Measurements from ENCODE around the gene ITM2B.
"Not testable (repeated sequence)": the region's sequence is repeated elsewhere in the genome, so short reads cannot be mapped to it uniquely, and the experiment has no call there.

The ITM2B gene

DNA sequence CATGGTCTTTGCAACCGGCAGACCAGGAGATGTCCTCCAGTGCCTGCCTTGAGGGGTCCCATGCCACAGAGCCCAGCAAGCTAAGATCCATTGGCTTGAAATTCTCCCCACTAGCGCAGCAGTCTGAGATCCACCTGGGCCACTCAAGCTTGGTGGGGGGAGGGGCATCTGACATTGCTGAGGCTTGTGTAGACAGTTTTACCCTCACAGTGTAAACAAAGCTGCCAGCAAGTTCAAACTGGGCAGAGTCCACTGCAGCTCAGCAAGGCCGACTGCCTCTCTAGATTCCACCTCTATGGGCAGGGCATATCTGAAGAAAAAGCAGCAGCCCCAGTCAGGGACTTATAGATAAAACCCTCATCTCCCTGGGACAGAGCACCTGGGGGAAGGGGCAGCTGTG is 32.0 kb upstream of the ITM2B start:
- no peaks in the 10 kb centered on the region for H3K27me3 ChIP-seq (ENCODE audit: control insufficient read depth, insufficient read depth, low read length)
- TF ChIP-seq CTCF (IDR thresholded peaks at IDR 0.05), result no peak
- no peak overlapping the region for H3K4me3 ChIP-seq (ENCODE audit: low read depth, low read length)
- no peak overlapping the region for H3K4me2 ChIP-seq (ENCODE audit: low read length)
- H3K27ac ChIP-seq, result no peak overlapping the region
- H3K9ac ChIP-seq, result no peak overlapping the region
- no peaks in the 10 kb centered on the region for H3K79me2 ChIP-seq
- no peaks in the 10 kb centered on the region for H3K4me1 ChIP-seq
- H3K9me3 ChIP-seq (ENCODE audit: control insufficient read depth, low read length), result no peaks in the 10 kb centered on the region
- H3K36me3 ChIP-seq (ENCODE audit: control insufficient read depth, insufficient read depth, low read length), result peaks cover 2% of the 10 kb centered on the region
- no peak overlapping the region for H2AFZ ChIP-seq

DNA sequence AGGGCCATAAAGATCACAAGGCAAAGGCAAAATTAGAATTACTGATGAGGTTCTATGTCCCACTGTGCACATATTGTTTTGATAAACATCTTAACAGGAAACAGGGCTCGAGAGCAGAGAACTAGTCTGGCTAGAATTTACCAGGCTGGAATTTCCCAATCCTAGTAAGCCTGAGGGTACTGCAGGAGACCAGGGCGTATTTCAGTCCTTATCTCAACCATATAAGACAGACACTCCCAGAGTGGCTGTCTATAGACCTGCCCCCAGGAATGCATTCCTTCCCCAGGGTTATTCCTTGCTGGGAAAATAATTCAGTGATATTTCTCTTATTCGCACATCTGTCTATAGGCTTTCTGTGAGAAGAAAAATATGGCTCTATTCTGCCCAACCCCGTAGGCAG is 25.8 kb upstream of the ITM2B start:
- not testable (repeated sequence) for H2AFZ ChIP-seq; H3K9me3 ChIP-seq (ENCODE audit: control insufficient read depth, low read length); H3K79me2 ChIP-seq; H3K9ac ChIP-seq; H3K4me3 ChIP-seq (ENCODE audit: low read depth, low read length); H3K4me2 ChIP-seq (ENCODE audit: low read length); H3K36me3 ChIP-seq (ENCODE audit: control insufficient read depth, insufficient read depth, low read length); H3K4me1 ChIP-seq; H3K27me3 ChIP-seq (ENCODE audit: control insufficient read depth, insufficient read depth, low read length); H3K27ac ChIP-seq

GRCh38 chr13:48210178-48210577 is 22.8 kb upstream of the ITM2B start:
- Histone ChIP-seq H3K27me3 (ENCODE audit: control insufficient read depth, insufficient read depth, low read length) (no peaks in the 10 kb centered on the region), H3K9ac (no peak overlapping the region), H2AFZ (no peak overlapping the region), H3K79me2 (no peaks in the 10 kb centered on the region), H3K9me3 (ENCODE audit: control insufficient read depth, low read length) (no peaks in the 10 kb centered on the region), H3K27ac (no peak overlapping the region), H3K36me3 (ENCODE audit: control insufficient read depth, insufficient read depth, low read length) (no peaks in the 10 kb centered on the region), H3K4me3 (ENCODE audit: low read depth, low read length) (no peak overlapping the region), H3K4me2 (ENCODE audit: low read length) (no peak overlapping the region), H3K4me1 (no peaks in the 10 kb centered on the region)
- no peak for TF ChIP-seq CTCF (IDR thresholded peaks at IDR 0.05)

DNA sequence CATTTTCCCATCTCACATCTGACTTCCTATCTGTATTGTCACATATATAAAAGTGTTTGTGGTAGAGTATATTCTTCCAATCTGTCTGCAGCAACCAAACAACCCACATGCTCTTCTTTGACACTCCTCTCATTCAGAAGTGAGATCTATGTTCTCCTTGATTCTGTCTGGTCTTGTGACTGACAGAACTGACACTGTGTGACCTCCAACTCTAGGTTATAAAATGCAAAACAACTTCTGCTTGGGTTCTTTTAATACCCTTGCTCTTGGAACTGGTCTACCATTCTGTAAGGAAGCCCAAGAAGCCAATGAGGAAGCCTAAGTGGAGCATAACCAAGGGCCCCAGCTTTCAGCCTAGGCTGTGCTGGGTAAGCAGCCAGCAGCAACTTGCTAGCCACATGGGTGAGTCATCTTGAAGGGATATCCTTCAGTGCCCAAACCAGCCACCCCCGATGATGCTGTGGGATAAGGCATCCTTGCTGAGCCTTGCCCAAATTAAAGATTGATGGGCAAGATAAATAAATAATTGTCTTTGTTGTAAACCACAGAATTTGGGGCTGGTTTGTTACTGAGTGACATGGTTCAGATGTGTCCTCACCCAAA is 18.4 kb upstream of the ITM2B start:
- no peaks in the 10 kb centered on the region for H3K79me2 ChIP-seq
- H2AFZ ChIP-seq, result no peak overlapping the region
- no peaks in the 10 kb centered on the region for H3K9me3 ChIP-seq (ENCODE audit: control insufficient read depth, low read length)
- H3K36me3 ChIP-seq (ENCODE audit: control insufficient read depth, insufficient read depth, low read length), result no peaks in the 10 kb centered on the region
- no peaks in the 10 kb centered on the region for H3K4me1 ChIP-seq
- no peaks in the 10 kb centered on the region for H3K27me3 ChIP-seq (ENCODE audit: control insufficient read depth, insufficient read depth, low read length)
- no peak overlapping the region for H3K27ac ChIP-seq
- no peak overlapping the region for H3K4me3 ChIP-seq (ENCODE audit: low read depth, low read length)
- no peak for TF ChIP-seq CTCF (IDR thresholded peaks at IDR 0.05)
- no peak overlapping the region for H3K4me2 ChIP-seq (ENCODE audit: low read length)
- H3K9ac ChIP-seq, result no peak overlapping the region

DNA sequence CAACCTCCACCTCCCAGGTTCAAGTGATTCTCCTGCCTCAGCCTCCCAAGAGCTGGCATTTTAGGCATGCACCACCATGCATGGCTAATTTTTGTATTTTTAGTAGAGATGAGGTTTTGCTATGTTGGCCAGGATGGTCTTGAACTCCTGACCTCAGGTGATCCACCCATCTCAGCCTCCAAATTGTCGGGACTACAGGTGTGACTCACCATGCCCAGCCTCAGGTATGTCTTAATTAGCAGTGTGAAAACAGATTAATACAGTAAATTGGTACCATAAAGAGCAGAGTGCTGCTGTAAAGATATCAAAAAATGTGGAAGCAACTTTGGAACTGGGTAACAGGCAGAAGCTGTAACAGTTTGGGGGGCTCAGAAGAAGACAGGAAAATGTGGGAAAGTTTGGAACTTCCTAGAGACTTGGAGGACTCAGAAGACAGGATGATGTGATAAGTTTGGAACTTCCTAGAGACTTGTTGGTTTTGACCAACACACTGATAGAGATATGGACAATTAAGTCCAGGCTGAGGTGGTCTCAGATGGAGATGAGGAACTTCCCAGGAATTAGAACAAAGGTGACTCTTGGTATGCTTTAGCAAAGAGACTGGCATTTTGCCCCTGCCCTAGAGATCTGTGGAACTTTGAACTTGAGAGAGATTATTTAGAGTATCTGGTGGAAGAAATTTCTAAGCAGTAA is 17.3 kb upstream of the ITM2B start:
- not testable (repeated sequence) for H3K9ac ChIP-seq

More for the DNA sequence above, 17.3 kb upstream of the ITM2B start:
- not testable (repeated sequence) for H3K27ac ChIP-seq; H3K36me3 ChIP-seq (ENCODE audit: control insufficient read depth, insufficient read depth, low read length); H3K27me3 ChIP-seq (ENCODE audit: control insufficient read depth, insufficient read depth, low read length); H2AFZ ChIP-seq; H3K4me2 ChIP-seq (ENCODE audit: low read length); H3K4me1 ChIP-seq; H3K79me2 ChIP-seq; H3K4me3 ChIP-seq (ENCODE audit: low read depth, low read length); H3K9me3 ChIP-seq (ENCODE audit: control insufficient read depth, low read length)
